ENCODE measurements around the gene FGF14. TPM values are rescaled to one million over a fixed set of nuclear protein-coding genes. Genes with fewer than 3 reads are reported as not detected.

FGF14 gene
- total RNA-seq, 2 donors from 2014 or later, result 0.14 TPM

DNA sequence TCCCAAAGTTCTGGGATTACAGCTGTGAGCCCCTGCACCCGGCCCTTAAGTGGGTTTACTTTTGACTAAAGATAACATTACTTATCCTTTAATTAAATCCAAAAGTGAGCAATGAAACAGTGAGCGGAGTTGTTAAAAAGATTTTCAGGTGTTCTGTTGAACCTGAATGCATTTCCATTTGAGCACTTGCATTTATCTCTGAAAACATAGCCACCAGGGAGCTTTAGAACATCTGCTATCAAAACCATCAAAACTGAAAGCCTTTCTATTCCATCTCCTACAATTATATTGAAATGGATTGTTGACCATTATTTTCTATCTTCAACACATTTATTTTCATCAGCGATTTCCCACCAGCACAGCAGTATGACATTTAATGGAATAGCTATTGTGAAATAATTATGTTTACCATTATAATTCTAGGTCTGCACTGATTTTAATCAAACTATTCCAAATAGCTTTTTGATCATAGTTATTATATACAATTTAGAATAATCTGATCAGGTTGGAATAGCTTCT lies 269.0 kb downstream of the FGF14 start:
- TF ChIP-seq, protein P1, sequence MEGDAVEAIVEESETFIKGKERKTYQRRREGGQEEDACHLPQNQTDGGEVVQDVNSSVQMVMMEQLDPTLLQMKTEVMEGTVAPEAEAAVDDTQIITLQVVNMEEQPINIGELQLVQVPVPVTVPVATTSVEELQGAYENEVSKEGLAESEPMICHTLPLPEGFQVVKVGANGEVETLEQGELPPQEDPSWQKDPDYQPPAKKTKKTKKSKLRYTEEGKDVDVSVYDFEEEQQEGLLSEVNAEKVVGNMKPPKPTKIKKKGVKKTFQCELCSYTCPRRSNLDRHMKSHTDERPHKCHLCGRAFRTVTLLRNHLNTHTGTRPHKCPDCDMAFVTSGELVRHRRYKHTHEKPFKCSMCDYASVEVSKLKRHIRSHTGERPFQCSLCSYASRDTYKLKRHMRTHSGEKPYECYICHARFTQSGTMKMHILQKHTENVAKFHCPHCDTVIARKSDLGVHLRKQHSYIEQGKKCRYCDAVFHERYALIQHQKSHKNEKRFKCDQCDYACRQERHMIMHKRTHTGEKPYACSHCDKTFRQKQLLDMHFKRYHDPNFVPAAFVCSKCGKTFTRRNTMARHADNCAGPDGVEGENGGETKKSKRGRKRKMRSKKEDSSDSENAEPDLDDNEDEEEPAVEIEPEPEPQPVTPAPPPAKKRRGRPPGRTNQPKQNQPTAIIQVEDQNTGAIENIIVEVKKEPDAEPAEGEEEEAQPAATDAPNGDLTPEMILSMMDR (IDR thresholded peaks at IDR 0.05), result no peak
- H3K4me1 ChIP-seq (ENCODE audit: control insufficient read depth in 1 of 2, low read depth in 2 of 2), result peaks cover 2 to 10% of the 10 kb centered on the region in 2 donors
- no peak for ATAC-seq (ENCODE audit: insufficient number of reproducible peaks, low FRiP score, low read depth)
- H3K36me3 ChIP-seq, result no peaks in the 10 kb centered on the region
- H3K27me3 ChIP-seq (replicated peaks; ENCODE audit: insufficient read depth), result no peaks in the 10 kb centered on the region
- no peaks in the 10 kb centered on the region for H3K9me3 ChIP-seq
- no peak overlapping the region for H3K27ac ChIP-seq
- H3K4me3 ChIP-seq, result no peak overlapping the region
- no peak for DNase-seq (ENCODE audit: low spot score)

DNA sequence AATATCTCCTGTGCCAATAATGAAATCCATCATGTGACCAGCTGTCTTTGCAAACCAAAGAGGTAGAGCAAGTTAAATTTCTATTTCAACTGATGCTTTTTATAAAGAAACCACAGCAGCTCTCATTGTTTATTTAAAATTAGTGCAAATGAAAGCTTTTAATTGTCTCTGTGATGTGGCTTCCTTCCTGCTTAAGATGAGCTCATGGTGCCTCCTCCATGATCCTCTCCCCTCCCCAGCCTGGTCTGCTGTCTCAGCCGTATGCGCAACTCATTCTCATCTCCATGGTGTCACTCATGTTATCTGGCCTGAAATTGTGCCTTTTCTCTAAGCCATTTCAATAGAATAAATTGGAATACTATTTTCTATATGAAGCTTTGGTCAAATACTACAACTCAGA lies 270.6 kb downstream of the FGF14 start:
- H3K36me3 ChIP-seq, result no peaks in the 10 kb centered on the region
- no peaks in the 10 kb centered on the region for H3K27me3 ChIP-seq (replicated peaks; ENCODE audit: insufficient read depth)
- ATAC-seq (ENCODE audit: insufficient number of reproducible peaks, low FRiP score, low read depth) (no peak), DNase-seq (ENCODE audit: low spot score) (no peak)
- H3K4me1 ChIP-seq (ENCODE audit: control insufficient read depth in 1 of 2, low read depth in 2 of 2), result peaks cover 1 to 2% of the 10 kb centered on the region in 2 donors
- no peak overlapping the region for H3K27ac ChIP-seq
- no peak overlapping the region for H3K4me3 ChIP-seq
- H3K9me3 ChIP-seq, result no peaks in the 10 kb centered on the region
- TF ChIP-seq, protein P1 (IDR thresholded peaks at IDR 0.05), result no peak

DNA sequence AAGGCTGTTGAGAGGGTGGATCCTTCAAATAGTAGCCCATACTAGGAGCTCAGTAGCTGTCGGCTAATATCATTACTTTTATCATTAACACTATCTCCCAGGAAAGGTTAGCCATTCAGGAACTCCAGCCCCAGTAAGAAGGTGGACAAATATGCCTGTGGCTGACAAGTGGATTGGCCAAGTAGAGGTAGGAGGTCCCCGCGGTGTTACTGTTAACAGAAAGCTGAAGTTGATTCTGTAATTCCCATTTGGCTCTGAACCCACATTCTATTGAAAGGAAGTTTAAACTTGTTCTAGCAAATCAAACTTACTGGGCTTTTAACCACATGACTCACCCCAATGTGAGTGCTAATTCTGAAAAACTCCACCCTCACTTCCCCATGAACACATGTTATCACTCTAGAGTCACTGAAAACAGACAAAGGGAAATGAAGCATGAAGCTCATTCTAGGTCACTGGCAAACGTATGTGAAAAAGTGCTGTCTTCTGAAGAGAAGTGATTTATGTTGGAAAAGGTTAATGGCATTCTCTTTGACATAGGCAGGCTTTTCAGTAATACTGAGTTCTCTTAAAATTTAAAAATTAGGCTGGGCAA lies 273.5 kb downstream of the FGF14 start:
- Histone ChIP-seq H3K27me3 (replicated peaks; ENCODE audit: insufficient read depth) (no peaks in the 10 kb centered on the region), H3K27ac (no peak overlapping the region), H3K36me3 (no peaks in the 10 kb centered on the region), H3K9me3 (no peaks in the 10 kb centered on the region), H3K4me3 (no peak overlapping the region), H3K4me1 (ENCODE audit: control insufficient read depth in 1 of 2, low read depth in 2 of 2) (peaks cover 0 to 2% of the 10 kb centered on the region in 2 donors)
- TF ChIP-seq, protein P1 (IDR thresholded peaks at IDR 0.05), result no peak
- no peak for DNase-seq (ENCODE audit: low spot score)
- no peak for ATAC-seq (ENCODE audit: insufficient number of reproducible peaks, low FRiP score, low read depth)

DNA sequence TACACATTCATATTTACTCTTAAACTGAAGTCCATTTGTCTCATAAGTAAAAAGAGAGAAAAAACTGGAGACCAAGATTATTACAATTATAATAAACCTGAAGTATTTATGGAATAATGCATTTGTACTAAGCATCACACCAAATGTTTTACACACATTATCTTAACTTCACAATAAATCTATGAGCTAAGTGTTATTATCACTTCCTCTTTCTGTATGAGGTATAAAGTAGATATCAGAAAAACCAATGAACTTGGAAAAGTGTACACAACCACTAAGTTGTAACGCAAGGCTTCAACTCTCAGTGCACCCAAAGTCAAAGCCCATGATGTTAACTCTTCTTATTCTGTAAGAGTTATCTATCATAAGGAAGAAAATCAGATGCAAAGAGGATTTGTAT lies 274.7 kb downstream of the FGF14 start:
- TF ChIP-seq, protein P1 (IDR thresholded peaks at IDR 0.05), result no peak
- Histone ChIP-seq H3K36me3 (no peaks in the 10 kb centered on the region), H3K4me1 (ENCODE audit: control insufficient read depth in 1 of 2, low read depth in 2 of 2) (peaks cover 0 to 2% of the 10 kb centered on the region in 2 donors), H3K4me3 (no peak overlapping the region), H3K27ac (no peak overlapping the region), H3K27me3 (replicated peaks; ENCODE audit: insufficient read depth) (no peaks in the 10 kb centered on the region), H3K9me3 (no peaks in the 10 kb centered on the region)
- ATAC-seq (ENCODE audit: insufficient number of reproducible peaks, low FRiP score, low read depth), result no peak
- DNase-seq (ENCODE audit: low spot score), result no peak

DNA sequence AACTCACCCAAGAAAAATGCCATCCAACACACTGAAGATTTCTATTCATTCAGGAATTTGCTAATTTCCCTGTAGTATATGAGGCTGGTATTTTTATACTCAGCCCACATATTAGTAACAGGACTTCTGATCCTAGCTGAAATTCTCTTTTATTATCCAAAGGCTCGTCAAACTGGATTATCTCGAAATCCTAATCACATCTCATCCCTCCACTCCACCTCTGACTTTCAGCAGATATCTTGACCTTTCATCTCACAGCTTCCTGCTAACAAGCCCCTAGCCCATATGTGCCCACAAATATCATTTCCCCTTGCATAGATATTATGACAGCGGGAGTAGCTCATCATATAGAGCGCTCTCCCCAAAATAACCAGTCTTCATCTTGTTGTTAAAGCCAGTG lies 279.7 kb downstream of the FGF14 start:
- no peak overlapping the region for H3K4me3 ChIP-seq
- H3K27me3 ChIP-seq (replicated peaks; ENCODE audit: insufficient read depth), result no peaks in the 10 kb centered on the region
- no peaks in the 10 kb centered on the region for H3K9me3 ChIP-seq
- no peak overlapping the region for H3K27ac ChIP-seq
- H3K36me3 ChIP-seq, result no peaks in the 10 kb centered on the region
- H3K4me1 ChIP-seq (ENCODE audit: control insufficient read depth in 1 of 2, low read depth in 2 of 2), result no peaks in the 10 kb centered on the region
- ATAC-seq (ENCODE audit: insufficient number of reproducible peaks, low FRiP score, low read depth) (no peak), DNase-seq (ENCODE audit: low spot score) (no peak)
- TF ChIP-seq, protein P1 (IDR thresholded peaks at IDR 0.05), result no peak
